ENCODE results near the gene FHOD1. TPM values are rescaled to one million over a fixed set of nuclear protein-coding genes. Genes with fewer than 3 reads are reported as not detected.

The FHOD1 gene
- polyA plus RNA-seq, 1 of the 3 experiments (the other 2 are of a cell fraction), result 70.9 TPM

- peaks cover 13 to 29% of the 10 kb centered on the region in 2 experiments for H3K36me3 ChIP-seq (replicated peaks in 1 of 2; ENCODE audit: control insufficient read depth in 1 of 2, insufficient read depth in 2 of 2, low read length in 1 of 2)
- H4K20me1 ChIP-seq (ENCODE audit: insufficient read depth), result no peaks in the 10 kb centered on the region
- H3K79me2 ChIP-seq (ENCODE audit: insufficient read depth), result peaks cover 35% of the 10 kb centered on the region
- H3K27me3 ChIP-seq (ENCODE audit: insufficient read depth), result no peaks in the 10 kb centered on the region
- H3K27ac ChIP-seq (ENCODE audit: low read depth in 2 of 2, low read length in 1 of 2), result peak overlapping the region; percentile 54 to 100
- peaks cover 24% of the 10 kb centered on the region for H3F3A ChIP-seq (replicated peaks; ENCODE audit: insufficient read depth)
- peak overlapping the region; percentile 82 for H3K9ac ChIP-seq
- CTCF ChIA-PET, result interaction anchor here (0.8 to 2.2 kb wide), 12 partner anchors 8 to 165 kb away, joined by 3 to 7 read pairs (median 3); partner anchors contain the start of genes KCTD19 and LRRC36
- no peak overlapping the region for H2AFZ ChIP-seq (ENCODE audit: low read depth)
- no peak for DNase-seq
- peak overlapping the region; percentile 44 to 64; a peak in 3 of 4 replicates for H3K4me3 ChIP-seq (ENCODE audit: low read depth in 2 of 2, low read length in 1 of 2)
- POLR2A ChIA-PET, result no interaction called here
- no peaks in the 10 kb centered on the region for H3K9me2 ChIP-seq
- H3K4me2 ChIP-seq, result peak overlapping the region; percentile 96
- 46% methylated on average over 4 of the region's 4 CpGs for WGBS (ENCODE audit: low lambda C conversion rate)
- H3K4me1 ChIP-seq (ENCODE audit: control insufficient read depth in 1 of 2, insufficient read depth in 2 of 2, low read depth in 1 of 2, low read length in 1 of 2), result peaks cover 25 to 29% of the 10 kb centered on the region in 2 experiments; a peak in 3 of 4 replicates
- H3K9me3 ChIP-seq, result no peaks in the 10 kb centered on the region
- TF ChIP-seq FOSL2 (IDR thresholded peaks at IDR 0.05; ENCODE audit: borderline replicate concordance, low read depth), result peak; percentile 98
- TF ChIP-seq GATA2 (CRISPR knock-in tag; IDR thresholded peaks at IDR 0.05), result no peak
- no peak for TF ChIP-seq MEF2A (IDR thresholded peaks at IDR 0.05; ENCODE audit: borderline replicate concordance, low read depth)
- no peak for TF ChIP-seq SMC3 (IDR thresholded peaks at IDR 0.05; ENCODE audit: low read depth, low read length)
- TF ChIP-seq ELF1 (IDR thresholded peaks at IDR 0.05), result no peak
- TF ChIP-seq RCOR1 (IDR thresholded peaks at IDR 0.05; ENCODE audit: low read length), result no peak
- no peak for TF ChIP-seq ZBTB33 (IDR thresholded peaks at IDR 0.05; ENCODE audit: borderline replicate concordance, low read depth)
- peak; percentile 82 for TF ChIP-seq POLR2AphosphoS5 (IDR thresholded peaks at IDR 0.05; ENCODE audit: low read depth, low read length)
- peak; percentile 96 for TF ChIP-seq JUND (IDR thresholded peaks at IDR 0.05)
- peak; percentile 84 for TF ChIP-seq TCF12 (IDR thresholded peaks at IDR 0.05)
- no peak for TF ChIP-seq RAD21 (IDR thresholded peaks at IDR 0.05; ENCODE audit: low read length)
- TF ChIP-seq FOXM1 (IDR thresholded peaks at IDR 0.05; ENCODE audit: low read depth), result no peak
- peak; percentile 59; the same call in 1 of the 2 replicates for TF ChIP-seq TAF1 (IDR thresholded peaks at IDR 0.05; ENCODE audit: borderline replicate concordance, low read depth, low read length)
- no peak for TF ChIP-seq EZH2phosphoT487 (IDR thresholded peaks at IDR 0.05; ENCODE audit: borderline replicate concordance, low read depth)
- TF ChIP-seq RXRA (IDR thresholded peaks at IDR 0.05; ENCODE audit: borderline replicate concordance, low read depth), result peak; percentile 85; the same call in 1 of the 2 replicates
- no peak for TF ChIP-seq FOXJ3 (CRISPR knock-in tag; IDR thresholded peaks at IDR 0.05)
- TF ChIP-seq TEAD4 (IDR thresholded peaks at IDR 0.05; ENCODE audit: borderline replicate concordance, insufficient read depth), result peak; percentile 91
- TF ChIP-seq NRF1 (IDR thresholded peaks at IDR 0.05; ENCODE audit: low read depth, low read length), result no peak
- no peak for TF ChIP-seq MXI1 (IDR thresholded peaks at IDR 0.05; ENCODE audit: low read depth, low read length)
- TF ChIP-seq SIN3A (IDR thresholded peaks at IDR 0.05; ENCODE audit: borderline replicate concordance, low read depth, low read length), result peak; percentile 24; the same call in 1 of the 2 replicates
- peak; percentile 63 for TF ChIP-seq PBX3 (IDR thresholded peaks at IDR 0.05)
- peak; percentile 99 for TF ChIP-seq NFIC (IDR thresholded peaks at IDR 0.05; ENCODE audit: borderline replicate concordance)
- TF ChIP-seq, protein P1, sequence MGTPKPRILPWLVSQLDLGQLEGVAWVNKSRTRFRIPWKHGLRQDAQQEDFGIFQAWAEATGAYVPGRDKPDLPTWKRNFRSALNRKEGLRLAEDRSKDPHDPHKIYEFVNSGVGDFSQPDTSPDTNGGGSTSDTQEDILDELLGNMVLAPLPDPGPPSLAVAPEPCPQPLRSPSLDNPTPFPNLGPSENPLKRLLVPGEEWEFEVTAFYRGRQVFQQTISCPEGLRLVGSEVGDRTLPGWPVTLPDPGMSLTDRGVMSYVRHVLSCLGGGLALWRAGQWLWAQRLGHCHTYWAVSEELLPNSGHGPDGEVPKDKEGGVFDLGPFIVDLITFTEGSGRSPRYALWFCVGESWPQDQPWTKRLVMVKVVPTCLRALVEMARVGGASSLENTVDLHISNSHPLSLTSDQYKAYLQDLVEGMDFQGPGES (IDR thresholded peaks at IDR 0.05; ENCODE audit: low read depth, low read length), result no peak
- no peak for TF ChIP-seq CHD2 (IDR thresholded peaks at IDR 0.05; ENCODE audit: low read length, partially characterized antibody)
- TF ChIP-seq GABPA (IDR thresholded peaks at IDR 0.05; ENCODE audit: low read depth), result no peak
- no peak for TF ChIP-seq YY1 (IDR thresholded peaks at IDR 0.05; ENCODE audit: low read depth)
- TF ChIP-seq, protein P2, sequence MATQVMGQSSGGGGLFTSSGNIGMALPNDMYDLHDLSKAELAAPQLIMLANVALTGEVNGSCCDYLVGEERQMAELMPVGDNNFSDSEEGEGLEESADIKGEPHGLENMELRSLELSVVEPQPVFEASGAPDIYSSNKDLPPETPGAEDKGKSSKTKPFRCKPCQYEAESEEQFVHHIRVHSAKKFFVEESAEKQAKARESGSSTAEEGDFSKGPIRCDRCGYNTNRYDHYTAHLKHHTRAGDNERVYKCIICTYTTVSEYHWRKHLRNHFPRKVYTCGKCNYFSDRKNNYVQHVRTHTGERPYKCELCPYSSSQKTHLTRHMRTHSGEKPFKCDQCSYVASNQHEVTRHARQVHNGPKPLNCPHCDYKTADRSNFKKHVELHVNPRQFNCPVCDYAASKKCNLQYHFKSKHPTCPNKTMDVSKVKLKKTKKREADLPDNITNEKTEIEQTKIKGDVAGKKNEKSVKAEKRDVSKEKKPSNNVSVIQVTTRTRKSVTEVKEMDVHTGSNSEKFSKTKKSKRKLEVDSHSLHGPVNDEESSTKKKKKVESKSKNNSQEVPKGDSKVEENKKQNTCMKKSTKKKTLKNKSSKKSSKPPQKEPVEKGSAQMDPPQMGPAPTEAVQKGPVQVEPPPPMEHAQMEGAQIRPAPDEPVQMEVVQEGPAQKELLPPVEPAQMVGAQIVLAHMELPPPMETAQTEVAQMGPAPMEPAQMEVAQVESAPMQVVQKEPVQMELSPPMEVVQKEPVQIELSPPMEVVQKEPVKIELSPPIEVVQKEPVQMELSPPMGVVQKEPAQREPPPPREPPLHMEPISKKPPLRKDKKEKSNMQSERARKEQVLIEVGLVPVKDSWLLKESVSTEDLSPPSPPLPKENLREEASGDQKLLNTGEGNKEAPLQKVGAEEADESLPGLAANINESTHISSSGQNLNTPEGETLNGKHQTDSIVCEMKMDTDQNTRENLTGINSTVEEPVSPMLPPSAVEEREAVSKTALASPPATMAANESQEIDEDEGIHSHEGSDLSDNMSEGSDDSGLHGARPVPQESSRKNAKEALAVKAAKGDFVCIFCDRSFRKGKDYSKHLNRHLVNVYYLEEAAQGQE (IDR thresholded peaks at IDR 0.05; ENCODE audit: low read depth, low read length), result peak; percentile 42
Observed at GRCh38 chr16:67277294-67277998, 30.2 kb upstream of the FHOD1 start.
